OCI-LY7 (cell line): ENCODE measurements around the gene EYA2. TPM values are rescaled to one million over a fixed set of nuclear protein-coding genes. Genes with fewer than 3 reads are reported as not detected.
"Not testable (repeated sequence)": the region's sequence is repeated elsewhere in the genome, so short reads cannot be mapped to it uniquely, and the experiment has no call there.

Experiments used
- BruUV-seq: library from RNA; stranded (reverse); fragments of 400-500 nt; replicated peaks from 2 replicates; lab custom pipeline; 2021; lab: Mats Ljungman, UMichigan
- CTCF ChIA-PET: fragments of 300-600 bp; sonication (Branson Sonifier 250); formaldehyde crosslinking; loops from one replicate; lab custom pipeline; 2022; ENCODE audit warnings: antibody characterized with exemption; ENCODE audit not compliant: unreplicated experiment; lab: Charles Lee
- POLR2A ChIA-PET: fragments of 300-600 bp; sonication (Branson Sonifier 250); formaldehyde crosslinking; loops from one replicate; lab custom pipeline; 2022; ENCODE audit warnings: antibody characterized with exemption; lab: Charles Lee
- DNase-seq: peaks from one replicate; pipeline ENCODE4 v3.0.0-alpha.2; 2015; ENCODE audit warnings: low spot score
- H2AFZ ChIP-seq: fragments of 200-600 bp; sonication (generic), shearing (Covaris generic); 2 replicates; pipeline ENCODE4 v1.6.1; 2014; ENCODE audit warnings: mild to moderate bottlenecking, antibody characterized with exemption, low read length, moderate library complexity
- H3K27ac ChIP-seq: fragments of 200-600 bp; sonication (generic); 2 replicates; pipeline ENCODE4 v1.5.1; 2014; ENCODE audit warnings: mixed run types, low read depth, mild to moderate bottlenecking, moderate library complexity, low read length, inconsistent platforms; ENCODE audit not compliant: poor library complexity, severe bottlenecking
- H3K36me3 ChIP-seq: fragments of 200-600 bp; sonication (generic); 2 replicates; pipeline ENCODE4 v1.6.1; 2014; ENCODE audit warnings: mild to moderate bottlenecking, antibody characterized with exemption, low read length, moderate library complexity, mixed read lengths; ENCODE audit not compliant: insufficient read depth
- H3K4me1 ChIP-seq: fragments of 200-600 bp; sonication (generic); 2 replicates; pipeline ENCODE4 v1.5.1; 2014; ENCODE audit warnings: mild to moderate bottlenecking, low read length; ENCODE audit not compliant: insufficient read depth, poor library complexity, severe bottlenecking
- H3K4me2 ChIP-seq: fragments of 200-600 bp; sonication (generic); 2 replicates; pipeline ENCODE4 v1.6.1; 2014; ENCODE audit warnings: mild to moderate bottlenecking, low read length
- H3K4me3 ChIP-seq: fragments of 200-600 bp; sonication (generic); 2 replicates; pipeline ENCODE4 v1.5.1; 2014; ENCODE audit warnings: mild to moderate bottlenecking, low read depth, low read length; ENCODE audit not compliant: poor library complexity, severe bottlenecking
- H3K79me2 ChIP-seq: fragments of 200-600 bp; sonication (generic); 2 replicates; pipeline ENCODE4 v1.6.1; 2016; ENCODE audit warnings: low read depth, mild to moderate bottlenecking, low read length, moderate library complexity, mixed read lengths; ENCODE audit not compliant: insufficient read depth
- H3K9me2 ChIP-seq: fragments of 200-600 bp; sonication (generic); 2 replicates; pipeline ENCODE4 v1.6.1; 2016; ENCODE audit warnings: mild to moderate bottlenecking, low read length, mixed read lengths; ENCODE audit not compliant: insufficient read depth
- H3K9me3 ChIP-seq: fragments of 200-600 bp; sonication (generic); 2 replicates; pipeline ENCODE4 v1.6.1; 2014; ENCODE audit warnings: mild to moderate bottlenecking, mixed run types, low read length, mixed read lengths
- H4K20me1 ChIP-seq: fragments of 200-600 bp; sonication (generic); 2 replicates; pipeline ENCODE4 v1.6.1; 2014; ENCODE audit warnings: mild to moderate bottlenecking, antibody characterized with exemption, low read length, moderate library complexity, mixed read lengths; ENCODE audit not compliant: insufficient read depth
- CTCF ChIP-seq: fragments of 200-600 bp; sonication (generic); conservative IDR thresholded peaks from 2 replicates; pipeline ENCODE4 v1.5.1; 2014; ENCODE audit warnings: mild to moderate bottlenecking, antibody characterized with exemption, low read length, moderate library complexity, mixed read lengths
- EZH2phosphoT487 ChIP-seq: fragments of 200-600 bp; sonication (generic); IDR thresholded peaks from 2 replicates; pipeline ENCODE4 v1.6.1; 2018; ENCODE audit warnings: low read depth, borderline replicate concordance, mild to moderate bottlenecking, mixed run types, antibody characterized with exemption, low read length, moderate library complexity, mixed read lengths
- intact Hi-C: fragments of 100-400 bp; cut with micrococcal nuclease; formaldehyde crosslinking; loops from one replicate; pipeline ENCODE4 v1.10.0; 2022; ENCODE audit not compliant: unreplicated experiment
- total RNA-seq, 2 experiments: library from RNA; depleted of rRNA in 1 of 2; stranded (reverse); fragments of >200 nt in 1 of 2; shearing (Covaris generic) in 1 of 2; gene quantifications; 2 replicates each; pipeline ENCODE4 v1.2.3, GENCODE V29; 2014 to 2022

The EYA2 gene
- total RNA-seq, 2 experiments from 2014 or later: not detected

GRCh38 chr20:47174456-47175243 lies 280.0 kb downstream of the EYA2 start:
- no peaks in the 10 kb centered on the region for H3K9me3 ChIP-seq
- DNase-seq: no peak
- H3K4me3 ChIP-seq: no peak overlapping the region
- H3K36me3 ChIP-seq: no peaks in the 10 kb centered on the region
- H2AFZ ChIP-seq: no peak overlapping the region
- POLR2A ChIA-PET: no interaction called here
- H3K4me1 ChIP-seq: no peaks in the 10 kb centered on the region
- no peaks in the 10 kb centered on the region for H3K9me2 ChIP-seq
- no peak overlapping the region for H3K27ac ChIP-seq
- intact Hi-C loops: no loop called here
- CTCF ChIA-PET: interaction anchor here (0.9 kb wide), 1 partner anchor 487 kb away, joined by 3 read pairs; no protein-coding TSS in a partner anchor
- no peaks in the 10 kb centered on the region for H3K79me2 ChIP-seq
- no peaks in the 10 kb centered on the region for H4K20me1 ChIP-seq
- no peak overlapping the region for H3K4me2 ChIP-seq
- BruUV-seq: no TSS peak
- TF ChIP-seq CTCF: no peak
- no peak for TF ChIP-seq EZH2phosphoT487

- Histone ChIP-seq H3K9me2 (no peaks in the 10 kb centered on the region), H3K4me3 (no peak overlapping the region), H3K36me3 (no peaks in the 10 kb centered on the region), H4K20me1 (no peaks in the 10 kb centered on the region), H2AFZ (no peak overlapping the region), H3K9me3 (no peaks in the 10 kb centered on the region), H3K4me1 (no peaks in the 10 kb centered on the region), H3K4me2 (no peak overlapping the region), H3K27ac (no peak overlapping the region), H3K79me2 (no peaks in the 10 kb centered on the region)
- ChIA-PET CTCF (interaction anchor here (0.9 kb wide), 1 partner anchor 486 kb away, joined by 3 read pairs; no protein-coding TSS in a partner anchor), POLR2A (no interaction called here)
- intact Hi-C loops: no loop called here
- BruUV-seq: no TSS peak
- TF ChIP-seq EZH2phosphoT487 (no peak), CTCF (no peak)
- no peak for DNase-seq
Observed at GRCh38 chr20:47175493-47175892, 280.9 kb downstream of the EYA2 start.

- H3K4me2 ChIP-seq, CTCF ChIA-PET, H4K20me1 ChIP-seq, intact Hi-C loops, H3K9me3 ChIP-seq, H2AFZ ChIP-seq, BruUV-seq, H3K27ac ChIP-seq, H3K4me3 ChIP-seq, H3K79me2 ChIP-seq, H3K9me2 ChIP-seq, DNase-seq, H3K36me3 ChIP-seq, H3K4me1 ChIP-seq: not testable (repeated sequence)
- POLR2A ChIA-PET: interaction anchor here (0.7 kb wide), 1 partner anchor 391 kb away, joined by 3 read pairs; no protein-coding TSS in a partner anchor
Observed at GRCh38 chr20:47176217-47176616, 281.6 kb downstream of the EYA2 start.
